Measurements from ENCODE around the gene PIK3CA. TPM values are rescaled to one million over a fixed set of nuclear protein-coding genes. Genes with fewer than 3 reads are reported as not detected.

PIK3CA gene
- total and polyA plus RNA-seq, 2 experiments from 2014 or later = 5.1 to 13.4 TPM

GRCh38 chr3:179263134-179263533, 115.0 kb downstream of the PIK3CA start:
- H3K4me3 ChIP-seq = no peak overlapping the region
- no peaks in the 10 kb centered on the region for H3K36me3 ChIP-seq (ENCODE audit: insufficient read depth)
- no peak overlapping the region for H3K4me3 Mint-ChIP-seq
- peaks cover 13% of the 10 kb centered on the region for H3K27me3 Mint-ChIP-seq (ENCODE audit: insufficient read depth, low read depth, poor library complexity)
- DNase-seq (ENCODE audit: low spot score) = no peak
- ATAC-seq = no peak
- H3K36me3 Mint-ChIP-seq (ENCODE audit: low read depth) = peaks cover 19% of the 10 kb centered on the region
- peaks cover 7% of the 10 kb centered on the region for H3K27me3 ChIP-seq (ENCODE audit: insufficient read depth)
- H3K4me1 ChIP-seq (ENCODE audit: insufficient read depth) = no peaks in the 10 kb centered on the region
- H3F3A ChIP-seq (replicated peaks; ENCODE audit: low read depth) = no peaks in the 10 kb centered on the region
- H3K27ac Mint-ChIP-seq = no peak overlapping the region
- no peak overlapping the region for H2AFZ ChIP-seq
- H3K4me1 Mint-ChIP-seq = peaks cover 2% of the 10 kb centered on the region; the same call in 1 of the 3 replicates
- peaks cover 23% of the 10 kb centered on the region for H3K9me3 Mint-ChIP-seq
- H4K20me1 ChIP-seq (replicated peaks; ENCODE audit: insufficient read depth) = no peaks in the 10 kb centered on the region
- H3K27ac ChIP-seq (ENCODE audit: low read depth) = no peak overlapping the region
- no peak for TF ChIP-seq ZNF114 (CRISPR knock-in tag; IDR thresholded peaks at IDR 0.05)
- no peak for TF ChIP-seq REST (IDR thresholded peaks at IDR 0.05; ENCODE audit: unreplicated experiment)
- TF ChIP-seq NANOG (IDR thresholded peaks at IDR 0.05; ENCODE audit: borderline replicate concordance) = no peak
- TF ChIP-seq ETS1 (IDR thresholded peaks at IDR 0.05) = no peak
- TF ChIP-seq CTCF (conservative IDR thresholded peaks at IDR 0.05; ENCODE audit: low read depth in 2 of 2) = no peak
- TF ChIP-seq EZH2 (IDR thresholded peaks at IDR 0.05; ENCODE audit: low read depth, unreplicated experiment) = no peak
- no peak for TF ChIP-seq JUNB (IDR thresholded peaks at IDR 0.05; ENCODE audit: unreplicated experiment)
- TF ChIP-seq CREB1 (CRISPR knock-in tag; IDR thresholded peaks at IDR 0.05; ENCODE audit: low read depth) = no peak
- no peak for TF ChIP-seq STAT1 (IDR thresholded peaks at IDR 0.05; ENCODE audit: unreplicated experiment)
- no peak for TF ChIP-seq EZH2phosphoT487 (IDR thresholded peaks at IDR 0.05; ENCODE audit: unreplicated experiment)
- TF ChIP-seq ZNF331 (CRISPR knock-in tag; IDR thresholded peaks at IDR 0.05; ENCODE audit: low read depth) = no peak
- no peak for TF ChIP-seq POLR2AphosphoS5 (IDR thresholded peaks at IDR 0.05; ENCODE audit: low read depth)
- TF ChIP-seq ZNF462 (CRISPR knock-in tag; IDR thresholded peaks at IDR 0.05) = no peak
- H3K79me2 ChIP-seq (replicated peaks; ENCODE audit: insufficient read depth) = no peaks in the 10 kb centered on the region
- no peaks in the 10 kb centered on the region for H3K9me2 ChIP-seq (ENCODE audit: insufficient read depth)
- H3K4me2 ChIP-seq = no peak overlapping the region
